ENCODE results near the gene S1PR3. TPM values are rescaled to one million over a fixed set of nuclear protein-coding genes. Genes with fewer than 3 reads are reported as not detected.

Gene S1PR3
- total RNA-seq, 1 experiment from 2014 or later = 25.8 TPM

DNA sequence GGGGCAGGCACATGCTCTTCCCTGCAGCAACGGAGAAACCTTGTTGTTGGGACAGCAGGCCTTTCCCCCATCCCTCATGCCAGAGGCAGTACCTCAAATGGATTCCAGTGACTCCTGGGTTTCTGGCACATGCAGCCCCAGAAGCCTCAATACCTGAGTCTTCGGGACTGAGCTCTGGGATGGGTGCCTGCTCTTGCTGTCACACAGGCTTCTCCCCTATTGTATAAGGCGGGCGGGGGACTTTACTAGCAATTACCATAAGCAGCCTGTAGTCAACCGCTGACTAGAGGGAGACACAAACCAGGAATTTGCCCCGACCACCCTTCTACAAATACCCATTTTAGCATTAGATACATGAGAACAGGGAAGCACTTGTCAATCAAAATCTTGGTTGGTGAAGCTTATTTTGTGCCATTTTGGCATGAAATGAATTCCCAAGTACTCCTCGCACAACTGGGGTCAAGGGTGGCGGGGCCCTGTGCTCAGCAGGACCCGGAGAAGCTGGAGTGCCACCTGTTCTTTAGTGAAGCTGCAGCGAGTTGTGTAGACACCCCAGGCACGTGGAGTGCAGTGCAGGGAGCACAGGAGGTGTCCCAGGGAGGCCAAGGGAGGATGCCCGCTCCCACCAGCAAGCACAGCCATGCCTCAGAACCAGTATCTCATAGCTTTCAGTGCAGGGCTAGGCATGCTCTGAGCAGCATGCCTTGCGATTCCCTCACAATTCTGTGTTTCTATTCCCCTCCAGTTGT lies 21.2 kb downstream of the S1PR3 start:
- H3K4me3 ChIP-seq = no peak overlapping the region
- DNase-seq (ENCODE audit: low read depth in 1 of 2, low spot score in 2 of 2) = no peak
- no peaks in the 10 kb centered on the region for H3K36me3 ChIP-seq
- H3K27me3 ChIP-seq (replicated peaks) = no peaks in the 10 kb centered on the region
- H3K4me1 ChIP-seq (replicated peaks) = no peaks in the 10 kb centered on the region
- H3K27ac ChIP-seq = no peak overlapping the region
- no peaks in the 10 kb centered on the region for H3K9me3 ChIP-seq (replicated peaks)

DNA sequence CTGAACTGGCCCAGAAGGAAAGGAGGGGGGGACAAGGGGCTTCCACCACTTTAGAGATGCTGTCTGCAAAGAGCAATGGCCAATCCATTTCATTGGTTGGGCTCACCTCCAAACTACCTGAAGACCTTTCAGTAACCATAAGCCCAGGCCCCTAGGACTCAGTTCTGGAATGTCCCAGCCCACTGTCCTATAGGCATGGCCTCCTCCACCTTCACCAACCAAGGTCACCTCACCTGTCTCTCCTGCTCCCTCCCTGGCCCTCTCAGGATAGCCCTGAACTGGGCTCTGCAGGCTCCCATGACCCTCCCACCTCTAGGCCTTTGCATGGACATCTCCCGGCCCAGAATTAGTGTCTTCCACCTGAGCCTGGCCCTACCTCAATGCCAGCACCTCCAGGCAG lies 22.4 kb downstream of the S1PR3 start:
- Histone ChIP-seq H3K9me3 (replicated peaks) (no peaks in the 10 kb centered on the region), H3K4me1 (replicated peaks) (no peaks in the 10 kb centered on the region), H3K27me3 (replicated peaks) (no peaks in the 10 kb centered on the region), H3K36me3 (no peaks in the 10 kb centered on the region), H3K4me3 (no peak overlapping the region), H3K27ac (no peak overlapping the region)
- no peak for DNase-seq (ENCODE audit: low read depth in 1 of 2, low spot score in 2 of 2)

DNA sequence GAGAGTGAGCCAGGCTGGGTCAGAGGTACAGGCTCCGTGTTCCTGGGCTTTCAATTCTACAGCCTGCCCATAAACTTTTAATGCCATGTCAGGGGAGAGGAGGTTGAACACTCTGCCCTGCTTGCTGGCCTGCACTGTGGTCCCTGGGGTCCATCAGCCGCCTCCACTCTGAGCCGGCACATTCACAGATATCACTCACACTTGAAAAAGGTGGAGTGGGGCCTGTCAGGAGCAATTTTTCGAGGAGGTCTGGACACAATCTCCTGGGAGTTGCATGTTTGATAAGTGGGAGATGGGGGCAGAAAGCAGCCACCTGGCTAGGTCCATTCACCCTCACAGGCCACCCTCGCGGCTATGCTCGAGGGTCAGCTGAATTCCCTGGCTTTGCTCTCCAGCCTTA lies 22.9 kb downstream of the S1PR3 start:
- no peak overlapping the region for H3K4me3 ChIP-seq
- no peaks in the 10 kb centered on the region for H3K9me3 ChIP-seq (replicated peaks)
- no peaks in the 10 kb centered on the region for H3K36me3 ChIP-seq
- no peak for DNase-seq (ENCODE audit: low read depth in 1 of 2, low spot score in 2 of 2)
- H3K4me1 ChIP-seq (replicated peaks) = no peaks in the 10 kb centered on the region
- H3K27ac ChIP-seq = no peak overlapping the region
- no peaks in the 10 kb centered on the region for H3K27me3 ChIP-seq (replicated peaks)

DNA sequence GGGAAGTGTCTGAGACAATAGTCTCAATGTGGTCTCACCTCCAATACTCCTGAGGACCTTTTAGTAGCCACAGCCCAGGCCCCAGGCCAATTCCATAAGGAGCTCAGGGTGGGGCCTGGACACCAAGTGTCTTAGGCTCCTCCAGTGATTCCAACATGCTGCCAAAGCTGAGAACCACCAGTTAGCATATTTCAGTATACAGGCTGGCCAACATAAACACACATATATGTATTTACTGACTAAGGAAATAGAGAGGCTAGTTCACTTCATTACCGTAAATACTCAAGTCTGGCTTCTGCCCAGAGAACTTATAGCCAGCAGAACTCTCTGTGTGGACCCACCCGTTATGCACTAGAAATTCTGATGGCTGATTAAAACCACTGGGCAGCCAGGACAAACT lies 24.1 kb downstream of the S1PR3 start:
- DNase-seq (ENCODE audit: low read depth in 1 of 2, low spot score in 2 of 2) = no peak
- H3K27ac ChIP-seq = no peak overlapping the region
- no peaks in the 10 kb centered on the region; the same call in 1 of the 2 replicates for H3K4me1 ChIP-seq (replicated peaks)
- no peaks in the 10 kb centered on the region for H3K27me3 ChIP-seq (replicated peaks)
- no peaks in the 10 kb centered on the region for H3K9me3 ChIP-seq (replicated peaks)
- no peaks in the 10 kb centered on the region for H3K36me3 ChIP-seq
- H3K4me3 ChIP-seq = no peak overlapping the region

DNA sequence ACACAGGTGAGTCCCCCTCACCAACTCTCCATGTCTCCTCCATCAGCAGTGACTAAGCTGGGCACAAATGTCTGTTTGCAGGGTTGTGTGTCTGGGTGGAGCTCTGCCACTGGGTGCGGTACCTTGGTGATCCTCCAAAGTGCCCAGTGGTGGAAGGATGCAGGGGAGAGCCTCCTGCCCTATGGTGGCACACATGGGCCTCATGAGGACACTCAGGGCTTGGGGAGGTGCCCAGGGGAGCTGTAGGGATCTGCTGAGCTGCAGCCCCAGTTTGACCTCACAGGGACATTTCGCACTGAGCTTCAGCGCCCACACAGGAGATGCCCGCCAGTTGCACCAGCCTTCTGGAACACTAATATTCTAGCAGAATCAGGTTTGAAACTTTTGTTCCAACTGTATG lies 29.5 kb downstream of the S1PR3 start:
- peaks cover 33% of the 10 kb centered on the region for H3K4me1 ChIP-seq (replicated peaks)
- no peaks in the 10 kb centered on the region for H3K27me3 ChIP-seq (replicated peaks)
- H3K4me3 ChIP-seq = no peak overlapping the region
- H3K27ac ChIP-seq = no peak overlapping the region
- DNase-seq (ENCODE audit: low read depth in 1 of 2, low spot score in 2 of 2) = no peak
- H3K9me3 ChIP-seq (replicated peaks) = no peaks in the 10 kb centered on the region
- H3K36me3 ChIP-seq = no peaks in the 10 kb centered on the region

DNA sequence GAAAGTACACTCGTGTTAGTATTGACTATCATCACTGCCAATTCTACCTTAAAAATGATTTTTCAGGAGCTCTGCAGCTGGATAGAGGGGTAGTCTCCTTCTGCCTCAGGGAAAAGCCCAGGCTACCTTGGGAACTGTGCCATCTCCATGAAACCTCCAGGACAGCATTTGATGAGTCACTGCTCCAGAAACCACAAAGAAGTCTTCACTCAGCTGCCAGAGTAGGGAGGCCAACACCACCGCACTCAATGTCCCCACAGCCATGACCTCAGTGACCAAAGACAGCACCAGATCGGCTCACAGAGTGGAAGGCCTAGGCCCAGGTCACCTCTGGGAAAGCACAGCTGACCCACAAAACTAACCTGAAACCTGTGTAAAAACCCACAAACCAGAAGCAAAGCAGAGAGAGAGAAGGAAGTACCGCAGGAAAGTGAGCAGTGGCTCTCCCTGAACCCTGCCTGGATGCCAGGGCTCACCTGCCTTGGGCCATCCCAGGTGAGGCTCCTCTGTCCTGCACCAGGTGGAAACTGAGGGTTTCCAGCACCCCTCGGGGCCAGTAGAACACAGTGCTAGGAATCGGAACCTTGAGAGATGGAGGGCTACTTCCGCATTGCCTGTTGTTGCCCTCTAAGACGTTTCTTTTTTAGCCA lies 30.0 kb downstream of the S1PR3 start:
- Histone ChIP-seq H3K27ac (peak overlapping the region; percentile 32; the same call in 1 of the 2 replicates), H3K4me1 (replicated peaks) (peaks cover 33% of the 10 kb centered on the region), H3K27me3 (replicated peaks) (no peaks in the 10 kb centered on the region), H3K36me3 (no peaks in the 10 kb centered on the region), H3K9me3 (replicated peaks) (no peaks in the 10 kb centered on the region), H3K4me3 (no peak overlapping the region)
- DNase-seq (ENCODE audit: low read depth in 1 of 2, low spot score in 2 of 2) = peak; percentile 73 to 78

DNA sequence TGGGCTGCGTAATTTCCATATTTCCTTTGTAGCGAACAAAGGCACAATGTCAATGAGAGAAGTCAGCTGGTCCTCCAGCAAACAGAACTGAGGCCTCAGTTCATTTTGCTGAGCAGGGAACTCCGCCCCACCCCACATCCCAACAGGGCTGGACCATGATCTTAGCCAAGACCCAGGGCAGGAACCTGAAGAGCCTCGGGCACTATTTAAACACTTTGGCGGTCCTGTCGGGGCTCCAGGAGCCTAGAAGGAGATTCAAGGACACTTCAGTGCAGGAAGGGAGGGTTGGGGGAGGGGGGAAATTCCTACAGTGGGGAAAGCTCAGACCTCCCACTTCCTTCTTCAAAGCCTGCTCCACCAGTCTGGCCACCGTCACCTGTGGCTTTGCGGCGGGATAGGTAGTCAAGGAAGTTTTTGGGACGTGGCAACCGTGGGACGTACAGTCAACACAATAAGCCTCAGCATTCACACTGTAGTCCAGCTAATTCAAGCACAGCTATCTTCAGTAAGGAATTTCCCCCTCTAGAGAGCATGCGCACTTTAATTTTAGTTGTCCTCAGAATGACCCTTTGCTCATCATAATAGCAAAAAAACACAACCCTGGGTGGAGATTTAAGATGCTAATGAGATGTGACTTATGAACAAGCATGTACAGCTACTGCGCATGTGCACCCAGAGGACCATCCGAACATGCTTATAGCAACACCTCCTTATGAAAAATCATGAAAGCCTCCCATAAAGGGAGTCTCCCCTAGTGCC lies 30.9 kb downstream of the S1PR3 start:
- Histone ChIP-seq H3K9me3 (replicated peaks) (no peaks in the 10 kb centered on the region), H3K27me3 (replicated peaks) (no peaks in the 10 kb centered on the region), H3K36me3 (no peaks in the 10 kb centered on the region), H3K27ac (peak overlapping the region; percentile 32; the same call in 1 of the 2 replicates), H3K4me1 (replicated peaks) (peaks cover 33% of the 10 kb centered on the region), H3K4me3 (no peak overlapping the region)
- peak in 1 of 2 experiments; percentile 46 for DNase-seq (ENCODE audit: low read depth in 1 of 2, low spot score in 2 of 2)

DNA sequence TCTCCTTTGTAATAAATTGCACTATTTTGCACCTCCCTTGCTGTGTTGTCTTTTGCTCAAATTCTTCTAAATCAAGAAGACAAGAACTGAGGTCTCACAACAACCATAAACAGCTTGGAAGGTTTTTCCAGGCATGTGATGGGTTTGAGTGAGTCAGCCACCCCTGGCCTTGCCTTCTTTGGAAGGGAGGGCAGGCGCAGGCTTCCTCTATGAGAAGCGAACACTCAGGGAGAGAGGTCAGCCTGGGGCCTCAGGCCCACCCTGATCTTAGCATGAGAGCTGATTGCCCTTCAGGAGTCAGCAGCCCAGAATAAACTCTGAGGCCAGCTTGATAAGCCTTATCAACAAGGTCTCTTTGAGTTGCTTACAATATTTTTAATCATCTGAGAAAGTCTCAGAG lies 31.6 kb downstream of the S1PR3 start:
- peak; percentile 64 for DNase-seq (ENCODE audit: low read depth in 1 of 2, low spot score in 2 of 2)
- H3K4me1 ChIP-seq (replicated peaks) = peaks cover 33% of the 10 kb centered on the region
- no peak overlapping the region for H3K4me3 ChIP-seq
- no peaks in the 10 kb centered on the region for H3K27me3 ChIP-seq (replicated peaks)
- no peaks in the 10 kb centered on the region for H3K36me3 ChIP-seq
- H3K9me3 ChIP-seq (replicated peaks) = no peaks in the 10 kb centered on the region
- peak overlapping the region; percentile 32 for H3K27ac ChIP-seq

DNA sequence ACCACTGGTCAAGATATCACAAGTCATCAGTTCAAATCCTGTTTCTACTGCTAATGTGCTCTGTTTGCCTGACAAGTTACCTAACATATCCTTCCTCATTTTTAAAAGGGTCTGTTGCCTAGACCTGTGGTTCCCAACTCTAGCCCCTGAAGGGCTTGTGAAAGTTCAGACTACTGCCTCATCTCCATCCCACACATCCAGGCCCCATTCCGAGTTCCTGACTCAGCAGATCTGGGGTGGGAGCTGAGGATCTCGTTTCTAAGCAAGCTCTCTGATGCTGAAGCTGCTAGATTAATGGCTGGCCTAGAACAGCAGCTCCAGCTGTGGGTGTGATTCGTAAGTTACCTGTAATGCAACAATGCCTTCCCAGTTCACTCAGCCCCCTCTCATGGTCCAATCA lies 32.5 kb downstream of the S1PR3 start:
- H3K27ac ChIP-seq = no peak overlapping the region; the same call in 1 of the 2 replicates
- no peak for DNase-seq (ENCODE audit: low read depth in 1 of 2, low spot score in 2 of 2)
- H3K9me3 ChIP-seq (replicated peaks) = no peaks in the 10 kb centered on the region
- H3K36me3 ChIP-seq = no peaks in the 10 kb centered on the region
- peaks cover 33% of the 10 kb centered on the region for H3K4me1 ChIP-seq (replicated peaks)
- H3K4me3 ChIP-seq = no peak overlapping the region
- H3K27me3 ChIP-seq (replicated peaks) = no peaks in the 10 kb centered on the region

DNA sequence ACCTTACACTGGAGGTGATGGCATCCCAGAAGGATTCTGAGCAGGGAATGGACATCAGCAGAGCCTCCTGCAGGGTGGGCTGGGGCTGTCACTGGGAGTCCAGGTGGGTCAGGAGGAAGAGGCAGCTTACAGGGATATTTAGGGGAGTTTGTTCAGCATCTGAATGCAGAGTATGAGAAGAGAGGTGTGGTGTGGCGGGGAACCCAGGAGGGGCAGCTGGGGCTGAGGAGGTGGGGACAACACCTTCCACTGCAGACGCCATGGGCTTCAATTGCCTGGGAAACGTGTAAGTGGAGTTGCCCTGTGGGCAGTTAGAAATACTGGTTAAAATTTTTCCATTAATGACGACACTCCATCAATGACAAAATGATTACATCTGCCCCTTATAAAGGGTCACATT lies 33.5 kb downstream of the S1PR3 start:
- no peak for DNase-seq (ENCODE audit: low read depth in 1 of 2, low spot score in 2 of 2)
- Histone ChIP-seq H3K4me1 (replicated peaks) (peaks cover 33% of the 10 kb centered on the region), H3K4me3 (no peak overlapping the region), H3K27ac (no peak overlapping the region), H3K27me3 (replicated peaks) (no peaks in the 10 kb centered on the region), H3K36me3 (no peaks in the 10 kb centered on the region), H3K9me3 (replicated peaks) (no peaks in the 10 kb centered on the region)

DNA sequence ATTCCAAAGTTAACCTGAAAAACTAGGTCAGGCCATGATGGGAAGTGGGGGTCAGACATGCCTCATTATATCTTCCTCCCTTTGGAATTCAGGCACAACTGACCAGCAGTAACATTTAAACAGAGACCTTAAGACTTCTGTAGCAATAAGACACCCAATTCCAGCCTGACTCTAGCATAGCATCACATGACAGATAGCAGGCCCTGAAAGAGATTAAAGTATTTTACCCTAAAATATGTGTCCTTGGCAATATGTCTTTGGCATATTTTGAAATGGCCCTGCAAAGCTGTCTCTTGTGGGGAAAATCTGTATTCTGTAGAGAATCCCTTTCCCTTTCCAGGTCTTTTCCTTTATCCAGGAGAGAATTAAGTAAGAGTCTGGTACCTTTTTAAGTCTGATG lies 34.3 kb downstream of the S1PR3 start:
- H3K9me3 ChIP-seq (replicated peaks) = no peaks in the 10 kb centered on the region
- H3K27ac ChIP-seq = no peak overlapping the region
- no peaks in the 10 kb centered on the region for H3K27me3 ChIP-seq (replicated peaks)
- H3K4me1 ChIP-seq (replicated peaks) = peaks cover 32% of the 10 kb centered on the region
- H3K4me3 ChIP-seq = no peak overlapping the region
- DNase-seq (ENCODE audit: low read depth in 1 of 2, low spot score in 2 of 2) = no peak
- H3K36me3 ChIP-seq = no peaks in the 10 kb centered on the region

DNA sequence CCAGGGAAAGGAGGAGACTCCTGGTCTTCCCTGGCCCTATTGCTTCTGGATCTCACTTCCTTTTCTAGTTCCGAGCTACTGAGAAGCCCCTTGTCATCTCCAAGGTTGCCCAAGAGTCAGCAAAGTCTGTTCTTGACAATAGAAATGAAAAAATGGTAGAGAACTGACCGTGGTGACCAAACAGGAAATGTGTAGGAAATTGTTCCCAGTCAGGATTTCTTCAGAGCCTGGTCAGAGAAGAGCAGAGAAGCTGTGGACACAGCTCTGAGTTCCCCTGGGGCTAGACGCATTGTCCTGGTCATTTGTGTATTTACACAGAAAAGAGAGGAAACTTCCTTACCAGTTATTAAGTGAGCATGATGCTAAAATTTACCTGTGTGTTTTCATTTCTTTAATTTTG lies 35.6 kb downstream of the S1PR3 start:
- Histone ChIP-seq H3K4me3 (no peak overlapping the region), H3K36me3 (no peaks in the 10 kb centered on the region), H3K27me3 (replicated peaks) (no peaks in the 10 kb centered on the region), H3K9me3 (replicated peaks) (no peaks in the 10 kb centered on the region), H3K27ac (no peak overlapping the region), H3K4me1 (replicated peaks) (peaks cover 18% of the 10 kb centered on the region)
- no peak for DNase-seq (ENCODE audit: low read depth in 1 of 2, low spot score in 2 of 2)

DNA sequence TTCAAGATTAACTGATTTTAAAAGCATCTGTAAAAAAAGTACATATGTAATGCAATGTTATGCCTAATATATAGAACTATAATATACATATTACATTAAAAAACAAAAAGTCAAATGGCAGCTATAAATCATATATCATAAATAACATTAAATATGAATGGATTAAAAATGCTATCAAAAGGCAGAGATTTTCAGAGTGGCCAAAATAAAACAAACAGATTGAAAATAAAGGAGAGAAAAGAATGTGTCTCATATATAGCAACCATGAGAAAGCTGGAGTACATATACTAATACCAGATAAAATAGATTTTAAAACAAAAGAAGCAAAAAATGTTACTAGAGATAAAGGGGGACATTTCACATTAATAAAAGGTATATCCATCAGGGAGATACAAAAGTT lies 38.5 kb downstream of the S1PR3 start:
- Histone ChIP-seq H3K36me3 (no peaks in the 10 kb centered on the region), H3K4me3 (no peak overlapping the region)

DNA sequence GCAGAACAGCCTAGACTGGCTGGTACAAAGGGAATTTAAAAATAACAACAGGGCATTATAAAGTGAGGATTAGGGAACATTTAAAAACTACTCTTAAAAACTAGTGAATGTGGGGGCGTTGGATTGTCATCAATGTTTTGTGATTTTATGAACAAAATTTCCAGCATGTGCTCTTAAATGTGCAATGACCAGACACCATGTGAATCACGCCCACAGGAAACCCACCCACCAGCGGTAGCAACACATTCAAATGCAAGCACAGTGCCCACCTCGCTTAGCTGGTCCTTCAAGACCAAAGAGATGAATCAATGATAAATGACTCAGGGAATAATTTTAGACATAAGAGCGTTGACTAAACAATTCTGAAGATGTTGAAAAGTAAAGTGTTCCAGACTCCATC lies 40.9 kb downstream of the S1PR3 start:
- Histone ChIP-seq H3K27ac (no peak overlapping the region), H3K4me3 (no peak overlapping the region)
- DNase-seq (ENCODE audit: low read depth in 1 of 2, low spot score in 2 of 2) = no peak

More for the DNA sequence above, 38.5 kb downstream of the S1PR3 start:
- no peaks in the 10 kb centered on the region for H3K9me3 ChIP-seq (replicated peaks)
- H3K4me1 ChIP-seq (replicated peaks) = no peaks in the 10 kb centered on the region
- no peak for DNase-seq (ENCODE audit: low read depth in 1 of 2, low spot score in 2 of 2)
- no peaks in the 10 kb centered on the region for H3K27me3 ChIP-seq (replicated peaks)
- no peak overlapping the region for H3K27ac ChIP-seq

More for the DNA sequence above, 40.9 kb downstream of the S1PR3 start:
- no peaks in the 10 kb centered on the region for H3K9me3 ChIP-seq (replicated peaks)
- no peaks in the 10 kb centered on the region for H3K27me3 ChIP-seq (replicated peaks)
- no peaks in the 10 kb centered on the region for H3K36me3 ChIP-seq
- no peaks in the 10 kb centered on the region for H3K4me1 ChIP-seq (replicated peaks)

Measured in SJSA1 (cell line).